HuH-7 (cell line): ENCODE data around the gene TRIM74.
"Not testable (repeated sequence)": the region's sequence is repeated elsewhere in the genome, so short reads cannot be mapped to it uniquely, and the experiment has no call there.

Experiments
- DNase-seq: peaks from one replicate; pipeline ENCODE4 v3.0.0; 2011; ENCODE audit warnings: low spot score

Gene TRIM74

GRCh38 chr7:72954563-72955198 is 14.6 kb downstream of the TRIM74 start:
- not testable (repeated sequence) for DNase-seq

DNA sequence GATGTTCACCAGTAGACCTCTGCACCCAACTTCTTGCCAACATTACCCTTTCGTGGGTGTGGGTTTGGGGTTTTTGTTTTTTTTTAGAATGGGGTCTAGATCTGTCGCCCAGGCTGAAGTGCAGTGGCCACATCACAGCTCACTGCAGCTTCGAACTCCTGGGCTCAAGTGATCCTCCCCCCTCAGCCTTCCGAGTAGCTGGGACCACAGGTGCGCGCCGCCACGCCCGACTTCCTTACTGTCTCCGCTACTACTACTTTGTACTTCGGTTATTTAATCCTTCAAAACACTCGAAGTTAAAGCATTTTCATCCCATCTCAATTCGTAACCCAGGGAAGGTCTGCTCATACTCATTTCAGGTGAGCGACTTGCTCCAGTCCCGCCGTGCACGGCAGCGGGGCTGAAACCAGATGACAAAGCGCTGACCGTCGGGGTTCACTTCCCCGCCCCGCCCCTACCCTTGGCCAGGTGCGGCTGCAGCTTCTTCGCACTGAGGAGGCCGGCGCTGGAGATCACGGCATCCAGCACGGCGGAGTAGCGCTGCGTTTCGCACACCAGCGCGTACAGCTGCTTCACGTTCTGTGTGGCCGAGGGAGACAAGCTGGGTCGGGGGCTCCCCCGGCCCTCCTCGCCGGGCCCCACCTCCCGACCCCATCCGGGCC is 15.2 kb downstream of the TRIM74 start:
- DNase-seq = not testable (repeated sequence)

GRCh38 chr7:72950432-72950831 is 18.8 kb downstream of the TRIM74 start:
- not testable (repeated sequence) for DNase-seq

- DNase-seq = not testable (repeated sequence)
These were observed 19.6 kb downstream of the TRIM74 start for GRCh38 chr7:72949686-72950085.

GRCh38 chr7:72949276-72949675 is 20.0 kb downstream of the TRIM74 start:
- DNase-seq = not testable (repeated sequence)

DNA sequence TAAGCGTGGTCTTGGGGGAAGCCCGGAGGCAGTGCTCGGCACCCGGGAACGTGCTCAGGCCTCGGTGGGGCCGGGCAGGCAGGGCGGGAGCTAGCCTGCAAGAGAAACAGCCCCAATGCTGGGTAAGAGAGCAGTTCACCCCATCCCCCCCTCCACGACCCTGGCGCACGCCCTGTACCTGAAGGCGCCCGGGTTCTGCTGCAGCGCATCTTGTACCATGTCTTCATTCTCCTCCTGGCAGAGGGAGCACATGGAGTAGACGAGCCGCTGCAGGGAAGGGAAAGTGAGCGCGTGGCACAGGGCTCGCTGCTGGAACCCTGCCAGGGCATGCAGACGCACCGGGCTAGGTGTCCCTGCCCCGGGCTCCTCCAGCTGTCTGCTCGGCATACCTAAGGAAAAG is 20.6 kb downstream of the TRIM74 start:
- not testable (repeated sequence) for DNase-seq

DNA sequence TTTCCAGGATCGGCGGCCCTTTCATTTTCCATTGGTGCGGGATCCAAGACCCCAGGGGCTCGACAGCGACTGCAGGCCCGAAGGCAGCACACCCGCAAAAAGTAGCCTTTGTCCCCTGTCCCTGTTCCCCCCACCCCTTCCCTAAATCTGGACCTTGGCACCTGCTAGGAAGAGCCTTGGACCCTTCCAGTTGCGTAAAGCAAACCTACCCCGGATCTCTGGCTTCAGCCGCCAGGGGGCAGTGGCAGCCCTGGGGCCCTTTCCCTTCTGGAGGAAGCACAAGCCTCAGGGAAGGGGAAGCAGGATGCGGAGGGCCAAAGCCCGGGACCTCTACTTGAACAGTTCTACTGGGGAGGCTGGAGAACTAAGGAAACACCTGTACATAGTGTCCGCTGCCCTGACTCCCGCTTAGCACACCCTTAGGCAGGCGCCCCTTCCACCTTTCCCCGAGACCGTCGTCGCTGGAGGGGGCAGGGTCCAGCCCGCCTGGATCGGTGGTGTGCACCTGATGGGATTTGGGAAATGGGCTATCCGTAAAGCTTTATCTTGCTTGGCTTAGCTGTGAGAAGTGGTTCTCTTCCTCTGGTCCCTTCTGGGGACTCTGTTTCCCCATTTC is 23.0 kb downstream of the TRIM74 start:
- not testable (repeated sequence) for DNase-seq

DNA sequence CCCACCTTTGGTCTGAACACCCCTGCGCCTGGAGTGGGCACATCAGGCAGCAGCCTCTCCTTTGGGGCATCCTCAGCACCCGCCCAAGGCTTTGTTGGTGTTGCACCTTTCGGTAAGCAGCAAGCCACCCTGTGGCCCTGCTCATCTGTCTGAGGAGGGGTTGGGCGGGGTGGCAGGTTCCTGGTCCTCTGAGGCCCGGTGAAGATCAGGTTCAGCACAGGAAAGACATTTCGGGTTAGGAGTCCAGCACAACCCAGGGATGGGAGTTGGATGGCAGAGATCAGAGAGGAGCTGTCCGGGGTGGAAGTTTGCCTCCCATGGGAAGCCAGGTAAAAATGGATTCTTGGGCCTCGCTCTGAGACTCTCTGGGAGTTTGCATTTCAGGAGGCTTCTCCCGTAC is 23.7 kb downstream of the TRIM74 start:
- DNase-seq = not testable (repeated sequence)

GRCh38 chr7:72944937-72945336 is 24.3 kb downstream of the TRIM74 start:
- not testable (repeated sequence) for DNase-seq

- DNase-seq = not testable (repeated sequence)
These were observed 26.3 kb downstream of the TRIM74 start for GRCh38 chr7:72942956-72943355.

DNA sequence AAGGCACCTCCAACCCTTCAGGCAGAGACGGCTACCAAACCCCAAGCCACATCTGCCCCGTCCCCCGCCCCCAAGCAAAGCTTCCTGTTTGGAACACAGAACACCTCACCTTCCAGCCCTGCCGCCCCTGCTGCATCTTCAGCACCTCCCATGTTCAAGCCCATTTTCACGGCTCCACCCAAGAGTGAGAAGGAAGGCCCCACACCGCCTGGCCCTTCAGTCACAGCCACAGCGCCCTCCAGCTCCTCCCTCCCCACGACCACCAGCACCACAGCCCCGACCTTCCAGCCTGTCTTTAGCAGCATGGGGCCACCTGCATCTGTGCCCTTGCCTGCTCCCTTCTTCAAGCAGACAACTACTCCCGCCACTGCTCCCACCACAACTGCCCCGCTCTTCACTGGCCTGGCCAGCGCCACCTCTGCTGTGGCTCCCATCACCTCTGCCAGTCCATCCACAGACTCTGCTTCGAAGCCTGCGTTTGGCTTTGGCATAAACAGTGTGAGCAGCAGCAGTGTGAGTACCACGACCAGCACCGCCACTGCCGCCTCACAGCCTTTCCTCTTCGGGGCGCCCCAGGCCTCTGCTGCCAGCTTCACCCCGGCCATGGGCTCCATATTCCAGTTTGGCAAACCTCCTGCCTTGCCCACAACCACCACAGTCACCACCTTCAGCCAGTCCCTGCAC is 27.1 kb downstream of the TRIM74 start:
- DNase-seq = not testable (repeated sequence)

- not testable (repeated sequence) for DNase-seq
These were observed 41.0 kb downstream of the TRIM74 start for GRCh38 chr7:72928216-72928615.

- DNase-seq = not testable (repeated sequence)
These were observed 41.5 kb downstream of the TRIM74 start for GRCh38 chr7:72927791-72928190.

DNA sequence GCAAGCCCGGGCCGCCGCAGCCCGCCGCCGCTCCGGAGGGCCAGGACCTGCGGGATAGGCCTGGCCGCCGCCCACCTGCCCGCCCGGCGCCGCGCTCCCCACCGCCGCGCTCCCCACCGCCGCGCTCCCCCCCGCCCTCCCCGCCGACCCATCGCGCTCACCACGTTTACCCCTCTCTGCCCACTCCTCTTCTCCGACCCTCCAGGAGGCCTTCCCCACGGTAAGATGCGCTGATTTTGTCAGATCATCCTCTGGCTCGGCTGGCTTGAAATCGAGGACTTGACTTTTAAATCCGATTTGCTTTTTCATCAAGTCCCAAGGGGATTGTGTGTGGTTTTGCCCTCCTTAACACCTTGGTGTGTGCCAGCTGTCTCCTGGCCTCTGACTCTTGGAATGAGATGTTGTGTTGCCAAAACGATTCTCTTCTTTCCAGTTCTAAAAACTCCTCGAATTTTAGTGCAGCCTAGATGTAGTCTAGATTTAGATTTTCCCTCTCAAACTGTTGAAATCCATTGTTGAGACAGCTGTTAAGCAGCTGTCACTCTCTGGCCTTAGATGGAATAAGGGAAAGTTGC is 43.6 kb downstream of the TRIM74 start:
- DNase-seq = no peak

GRCh38 chr7:72924733-72925545 is 44.3 kb downstream of the TRIM74 start, which contains the start of gene POM121:
TSS of gene POM121 (plus strand) at chr7:72925095. CDS start at chr7:72925122, 27 bp downstream.
- peak; percentile 87 for DNase-seq

GRCh38 chr7:72924386-72924732 is 44.9 kb downstream of the TRIM74 start:
- DNase-seq = no peak

GRCh38 chr7:72919256-72919775 is 50.0 kb downstream of the TRIM74 start:
- DNase-seq = no peak

DNA sequence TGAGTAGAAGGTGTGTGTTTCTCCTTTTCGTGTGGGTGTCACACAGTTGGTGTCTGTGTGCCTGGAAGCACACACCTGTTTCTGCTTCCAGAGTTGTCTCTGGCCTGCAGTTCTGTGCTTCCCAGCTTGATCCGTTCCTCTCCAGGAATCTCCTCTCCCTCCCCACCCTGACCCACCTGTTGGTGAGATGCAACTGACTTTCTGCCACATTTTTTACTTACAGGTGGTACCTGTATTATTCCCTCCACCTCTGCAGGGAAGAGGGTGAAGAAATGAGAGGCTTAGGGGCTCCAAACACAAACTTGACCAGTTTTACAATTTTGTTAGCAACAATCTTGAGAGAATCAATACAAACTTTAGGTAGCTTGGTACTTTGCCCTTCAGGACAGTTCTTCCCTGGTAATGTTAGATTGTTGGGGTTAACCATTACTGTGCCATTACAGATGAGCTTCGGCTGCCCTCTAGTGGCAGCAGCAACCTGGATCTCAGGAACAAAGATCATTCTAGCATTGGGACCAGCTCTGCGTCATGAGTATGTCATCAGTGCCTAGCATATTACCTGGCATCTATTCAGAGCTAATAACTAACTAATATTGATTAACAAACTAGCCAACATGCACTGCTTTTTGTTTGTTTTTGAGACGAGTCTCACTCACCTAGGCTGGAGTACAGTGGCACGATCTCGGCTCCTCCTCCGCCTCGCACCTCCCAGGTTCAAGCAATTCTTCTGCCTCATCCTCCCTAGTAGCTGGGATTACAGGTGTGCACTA is 54.3 kb downstream of the TRIM74 start:
- DNase-seq = peak; percentile 58

DNA sequence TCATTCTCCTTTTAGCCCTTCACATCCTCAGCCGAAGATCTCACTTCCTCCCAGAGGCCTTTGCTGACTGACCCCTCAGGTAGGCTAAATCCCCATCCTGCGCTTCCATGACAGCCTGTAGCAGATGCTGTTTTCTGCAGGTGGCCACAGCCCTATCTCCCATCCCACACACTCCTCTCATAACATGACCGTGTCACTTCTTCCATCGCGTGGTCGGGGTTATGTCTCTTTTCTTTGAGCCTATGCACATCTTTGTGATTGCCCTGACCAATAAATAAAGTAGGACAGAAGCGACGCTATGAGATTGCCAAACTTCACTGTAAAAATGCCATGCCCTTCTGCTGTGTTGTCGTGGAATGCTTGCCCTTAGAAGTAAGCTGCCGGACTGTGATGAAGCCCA is 55.5 kb downstream of the TRIM74 start:
- DNase-seq = not testable (repeated sequence)

GRCh38 chr7:72911395-72911794 is 57.9 kb downstream of the TRIM74 start:
- not testable (repeated sequence) for DNase-seq
